Stimulated activated CD8-positive, alpha-beta memory T cell treated with anti-CD3 and anti-CD28 coated beads, Interleukin-15, amount 100 ng/mL, for 48 hours (primary cell): ENCODE results near the gene PATE2.

Experiments
- DNase-seq, 2 donors: peaks; one replicate each; pipeline ENCODE4 v3.0.0-alpha.2; 2020; ENCODE audit warnings: low read depth in 2 of 2

Gene PATE2

GRCh38 chr11:125778728-125779127 lies at the start of gene PATE2:
PATE2 (minus strand) TSS chr11:125778828; CDS start chr11:125778773, 55 bp downstream.
- DNase-seq, result no peak

- DNase-seq, result no peak
Measured at GRCh38 chr11:125807909-125808308, 29.3 kb upstream of the PATE2 start.

- DNase-seq, result no peak
Measured at GRCh38 chr11:125802387-125802786, 23.8 kb upstream of the PATE2 start.

DNA sequence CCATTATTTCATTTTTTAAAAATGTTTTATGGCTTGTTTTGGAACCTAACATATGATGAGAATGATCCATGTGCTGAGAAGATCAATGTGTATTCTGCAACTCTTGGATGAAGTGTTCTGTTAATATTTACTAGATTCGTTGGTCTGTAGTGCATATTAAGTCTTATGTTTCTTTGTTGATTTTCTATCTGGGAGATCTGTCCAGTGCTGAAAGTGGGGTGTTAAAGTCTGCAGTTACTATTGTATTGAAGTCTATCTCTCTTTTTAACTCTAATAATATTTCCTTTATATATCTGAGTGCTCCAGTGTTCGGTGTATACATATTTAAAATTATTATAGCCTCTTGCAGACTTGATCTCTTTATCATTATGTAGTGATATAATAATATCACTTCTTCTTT lies 21.2 kb upstream of the PATE2 start:
- no peak for DNase-seq

- no peak for DNase-seq
Measured at GRCh38 chr11:125797641-125798040, 19.0 kb upstream of the PATE2 start.

DNA sequence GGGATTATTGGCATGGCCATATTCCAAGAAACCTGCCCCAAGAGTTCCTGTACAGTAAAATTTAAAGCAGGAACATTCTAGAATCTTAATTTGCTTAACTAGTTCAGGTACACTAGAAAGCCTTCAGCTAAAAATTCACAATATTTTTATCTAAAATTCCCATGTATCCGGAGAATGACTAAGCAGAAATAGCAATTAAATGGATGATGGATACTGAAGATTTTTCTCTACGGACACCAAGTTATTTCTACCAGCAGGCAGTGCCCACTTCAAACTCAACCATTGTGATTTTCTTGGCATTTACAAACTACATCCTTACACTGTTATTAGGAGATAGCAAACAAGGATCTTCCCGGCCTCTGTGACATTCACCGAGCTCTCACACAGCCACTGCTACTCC lies 12.2 kb upstream of the PATE2 start:
- no peak for DNase-seq

DNA sequence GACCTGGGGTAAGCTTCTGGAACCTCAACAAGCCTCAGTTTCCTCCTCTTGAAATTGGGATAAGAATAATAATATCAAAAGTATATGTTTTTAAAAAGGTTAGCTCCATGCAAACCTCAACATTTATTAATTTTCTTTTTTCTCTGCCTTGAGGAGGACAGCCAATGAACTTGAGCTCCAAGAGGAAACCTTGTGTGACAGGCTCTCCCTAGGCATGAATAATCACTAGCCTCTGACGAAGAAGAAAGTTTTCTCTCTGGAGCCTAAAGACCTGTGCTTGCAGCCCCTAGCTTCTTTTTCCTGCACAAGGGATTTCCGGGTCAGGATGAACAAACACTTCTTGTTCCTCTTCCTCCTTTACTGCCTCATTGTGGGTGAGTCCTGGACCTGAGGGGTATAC lies 9.2 kb upstream of the PATE2 start, which contains the start of gene PATE3:
PATE3 (plus strand) TSS at position 301 of the 400 bp plus-strand sequence; CDS start at position 326, 25 bp downstream.
- no peak for DNase-seq

GRCh38 chr11:125784678-125785077 lies 6.0 kb upstream of the PATE2 start:
- DNase-seq, result no peak

- no peak for DNase-seq
Measured at GRCh38 chr11:125777309-125777708, 1.3 kb downstream of the PATE2 start.

DNA sequence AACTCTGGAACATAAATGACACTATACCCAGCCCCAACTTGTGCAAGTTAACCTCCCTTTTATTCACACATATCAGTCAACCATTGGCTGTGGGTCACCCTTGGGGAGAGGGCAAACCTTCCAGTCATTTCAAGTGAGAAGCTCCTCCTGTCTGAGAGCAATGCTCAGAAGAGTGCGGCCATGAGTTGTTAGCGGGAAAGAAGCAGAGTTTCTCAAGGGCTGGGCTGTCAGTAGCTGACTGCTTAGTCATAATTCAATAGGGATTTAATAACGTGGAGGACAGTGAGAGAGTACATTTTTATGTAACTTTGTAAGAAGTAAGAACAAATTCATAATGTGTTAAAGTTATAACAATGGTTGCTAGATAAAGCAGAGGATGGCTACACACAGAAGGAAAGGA lies 5.1 kb downstream of the PATE2 start:
- DNase-seq, result no peak

DNA sequence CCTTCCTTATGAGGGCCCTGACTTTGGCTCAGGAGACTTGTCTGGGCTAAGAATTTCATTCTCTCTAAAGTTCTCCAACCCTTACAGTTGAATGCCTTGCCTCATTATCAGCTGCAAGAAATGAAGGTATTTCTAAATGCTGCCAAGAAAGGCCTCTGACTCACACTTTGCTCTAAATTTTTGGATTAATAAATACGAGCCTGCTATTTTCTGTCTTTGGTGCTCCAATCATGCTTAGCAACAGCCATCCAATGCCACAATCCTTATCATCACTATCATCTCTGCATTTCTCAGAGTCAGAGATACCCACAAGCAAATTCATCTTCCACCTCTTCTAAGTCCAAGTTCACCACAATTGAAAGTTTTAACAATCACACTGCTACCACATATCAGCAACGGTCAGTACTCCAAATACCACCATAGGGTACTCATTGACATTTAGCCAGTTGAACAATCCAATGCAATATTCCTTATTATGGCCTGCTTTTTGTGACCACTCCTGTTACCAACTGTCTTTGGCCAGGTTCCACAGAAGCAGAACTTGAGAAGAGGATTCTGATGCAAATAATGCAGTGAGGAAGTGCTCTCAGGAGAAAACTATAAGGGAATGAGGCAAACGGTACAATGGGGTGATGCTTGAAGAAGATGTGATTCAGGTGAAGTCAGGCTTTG lies 5.7 kb downstream of the PATE2 start:
- no peak for DNase-seq

- no peak for DNase-seq
Measured at GRCh38 chr11:125770583-125770982, 8.0 kb downstream of the PATE2 start.

GRCh38 chr11:125768336-125769046 lies 10.1 kb downstream of the PATE2 start:
- no peak for DNase-seq

GRCh38 chr11:125766251-125766650 lies 12.4 kb downstream of the PATE2 start:
- no peak for DNase-seq

- no peak for DNase-seq
Measured at GRCh38 chr11:125763483-125763882, 15.1 kb downstream of the PATE2 start.

- no peak for DNase-seq
Measured at GRCh38 chr11:125762445-125762844, 16.2 kb downstream of the PATE2 start.

DNA sequence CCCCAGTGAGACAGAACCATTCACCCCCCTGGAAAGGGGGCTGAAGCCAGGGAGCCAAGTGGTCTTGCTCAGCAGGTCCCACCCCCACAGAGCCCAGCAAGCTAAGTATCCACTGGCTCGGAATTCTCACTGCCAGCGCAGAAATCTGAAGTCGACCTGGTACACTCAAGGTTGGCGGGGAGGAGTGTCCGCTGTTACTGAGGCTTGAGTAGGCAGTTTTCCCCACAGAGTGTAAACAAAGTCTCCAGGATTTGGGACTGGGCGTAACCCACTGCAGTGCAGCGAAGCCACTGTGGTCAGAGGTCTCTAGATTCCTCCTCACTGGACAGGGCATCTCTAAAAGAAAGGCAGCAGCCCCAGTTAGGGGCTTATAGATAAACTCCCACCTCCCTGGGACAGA lies 22.6 kb downstream of the PATE2 start:
- DNase-seq, result no peak

GRCh38 chr11:125750629-125751028 lies 28.0 kb downstream of the PATE2 start:
- no peak for DNase-seq

DNA sequence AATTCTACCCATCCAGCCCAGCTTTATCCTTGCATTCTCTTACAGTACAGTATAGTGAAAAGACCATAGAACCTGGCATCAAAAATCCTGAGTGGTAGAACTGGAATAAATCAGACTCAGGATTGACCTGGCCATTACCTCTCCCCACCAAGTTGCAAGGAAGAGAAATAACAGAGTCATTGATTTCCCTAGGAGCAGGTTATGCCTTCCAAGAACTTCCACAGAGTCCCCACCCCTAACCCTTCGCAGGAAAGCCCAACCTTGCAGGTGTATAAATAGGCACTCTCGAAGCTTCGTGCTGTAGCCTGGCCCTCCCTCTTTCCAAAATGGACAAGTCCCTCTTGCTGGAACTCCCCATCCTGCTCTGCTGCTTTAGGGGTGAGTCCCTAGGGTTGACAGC lies 32.6 kb downstream of the PATE2 start, which contains the start of gene PATE1:
PATE1 (plus strand) TSS at position 301 of the 400 bp plus-strand sequence; CDS start at position 327, 26 bp downstream.
- no peak for DNase-seq

DNA sequence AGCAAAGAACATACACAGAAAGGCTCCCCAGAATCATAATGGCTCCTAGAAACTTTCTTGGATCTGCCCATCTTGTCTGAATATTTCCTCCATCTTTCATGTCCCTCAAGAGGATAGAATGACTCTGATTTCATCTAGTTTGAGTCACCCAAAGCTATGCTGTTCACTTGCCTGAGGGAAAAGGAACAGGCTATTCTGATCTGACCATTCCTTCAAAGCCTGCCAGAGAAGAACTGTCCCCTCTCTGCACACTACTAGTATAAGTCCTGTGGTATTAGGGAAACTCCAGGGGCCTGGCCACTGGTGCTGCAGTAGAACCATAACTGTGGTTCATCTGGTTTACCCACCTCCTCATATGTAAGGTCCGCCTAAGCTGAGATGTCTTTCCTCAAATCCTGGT lies 34.9 kb downstream of the PATE2 start:
- no peak for DNase-seq

DNA sequence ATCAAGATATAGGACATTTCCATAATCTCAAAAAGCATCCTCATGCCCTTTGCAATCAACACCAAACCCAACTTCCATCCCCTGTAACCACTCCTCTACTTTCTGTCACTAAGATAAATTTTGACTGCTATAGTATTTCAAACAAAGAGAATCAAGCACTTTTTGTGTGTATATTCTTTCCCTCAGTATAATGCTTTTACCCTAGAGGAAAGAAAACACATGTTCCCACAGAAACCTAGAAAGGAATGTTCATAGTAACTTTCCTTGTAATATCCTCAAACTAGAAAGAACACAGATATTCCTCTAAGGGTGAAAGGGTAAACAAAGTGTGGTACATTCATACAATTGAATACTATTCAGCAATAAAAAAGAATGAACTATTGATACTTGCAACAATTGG lies 38.0 kb downstream of the PATE2 start:
- no peak for DNase-seq

DNA sequence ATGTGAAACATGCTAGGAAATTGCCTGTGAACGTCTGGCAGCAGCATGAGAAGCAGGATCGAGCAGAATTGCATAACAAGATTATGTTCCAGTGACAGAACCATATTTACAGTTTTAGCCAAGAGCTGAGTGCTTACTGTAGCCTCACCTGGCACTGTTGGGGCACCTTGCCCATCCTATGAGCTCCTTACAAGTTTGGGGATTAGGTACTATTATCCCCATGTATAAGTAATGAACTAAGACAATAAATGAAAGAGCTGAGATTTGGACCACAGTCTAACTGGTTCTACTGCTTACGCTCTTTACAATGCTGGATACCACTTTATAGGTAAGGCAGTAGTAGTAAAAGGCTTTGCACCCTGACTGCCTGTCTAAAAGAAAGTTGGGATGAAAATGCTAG lies 49.7 kb downstream of the PATE2 start:
- DNase-seq, result no peak
